Liver (tissue), 9 donors: ENCODE results near the gene BRWD1. TPM values are rescaled to one million over a fixed set of nuclear protein-coding genes. Genes with fewer than 3 reads are reported as not detected.

Source experiments
- DNase-seq: peaks from one replicate; pipeline ENCODE4 v3.0.0-alpha.2; 2017; ENCODE audit warnings: low spot score
- H3K27ac ChIP-seq, 2 donors: one replicate each; pipeline ENCODE4 v1.7.0; 2013; ENCODE audit warnings: inconsistent platforms in 2 of 2, low read length in 2 of 2, control low read depth in 1 of 2, low read depth in 1 of 2, mild to moderate bottlenecking in 1 of 2
- H3K27me3 ChIP-seq, 4 donors: one replicate each; pipeline versions ENCODE4 v1.6.1 to v1.7.0; 2013; ENCODE audit warnings: low read length in 3 of 4, inconsistent platforms in 1 of 4, mild to moderate bottlenecking in 1 of 4, moderate library complexity in 1 of 4; ENCODE audit not compliant: control insufficient read depth in 4 of 4, insufficient read depth in 4 of 4
- H3K36me3 ChIP-seq, 4 donors: one replicate each; pipeline versions ENCODE4 v1.6.1 to v1.7.0; 2013; ENCODE audit warnings: low read length in 3 of 4, mild to moderate bottlenecking in 3 of 4, low read depth in 1 of 4, moderate library complexity in 1 of 4; ENCODE audit not compliant: control insufficient read depth in 4 of 4, insufficient read depth in 3 of 4
- H3K4me1 ChIP-seq, 4 donors: one replicate each; pipeline versions ENCODE4 v1.6.1 to v1.7.0; 2013; ENCODE audit warnings: low read length in 3 of 4, mild to moderate bottlenecking in 3 of 4, moderate library complexity in 1 of 4; ENCODE audit not compliant: control insufficient read depth in 4 of 4, insufficient read depth in 4 of 4
- H3K4me3 ChIP-seq, 3 donors: one replicate each; pipeline versions ENCODE4 v1.6.1 to v1.7.0; 2013; ENCODE audit warnings: low read length in 3 of 3, control low read depth in 1 of 3, low read depth in 1 of 3, mild to moderate bottlenecking in 1 of 3
- H3K9ac ChIP-seq, 2 donors: one replicate each; pipeline ENCODE4 v1.7.0; 2013; ENCODE audit warnings: low read length in 2 of 2, mild to moderate bottlenecking in 2 of 2, moderate library complexity in 2 of 2, control low read depth in 1 of 2, low read depth in 1 of 2
- H3K9me3 ChIP-seq, 4 donors: one replicate each; pipeline versions ENCODE4 v1.6.1 to v1.7.0; 2013; ENCODE audit warnings: low read length in 3 of 4; ENCODE audit not compliant: control insufficient read depth in 4 of 4
- ATF3 ChIP-seq: IDR thresholded peaks from 2 replicates; pipeline ENCODE4 v1.6.1; 2016; ENCODE audit warnings: antibody characterized with exemption
- EGR1 ChIP-seq, 2 donors: IDR thresholded peaks; 2 replicates each; pipeline ENCODE4 v1.6.1; 2016 to 2018; ENCODE audit warnings: antibody characterized with exemption in 2 of 2, low read depth in 2 of 2
- FOXA1 ChIP-seq: IDR thresholded peaks from 2 replicates; pipeline ENCODE4 v1.6.1; 2016; ENCODE audit warnings: antibody characterized with exemption
- FOXA2 ChIP-seq: IDR thresholded peaks from 2 replicates; pipeline ENCODE4 v1.6.1; 2016; ENCODE audit warnings: antibody characterized with exemption
- HNF4A ChIP-seq, 2 donors: conservative IDR thresholded peaks; 2 replicates each; pipeline ENCODE4 v1.6.1; 2016; ENCODE audit warnings: antibody characterized with exemption in 2 of 2, mild to moderate bottlenecking in 2 of 2
- HNF4G ChIP-seq: IDR thresholded peaks from 2 replicates; pipeline ENCODE4 v1.6.1; 2016; ENCODE audit warnings: antibody characterized with exemption
- JUND ChIP-seq, 2 donors: IDR thresholded peaks; 2 replicates each; pipeline ENCODE4 v1.6.1; 2016; ENCODE audit warnings: antibody characterized with exemption in 2 of 2
- RAD21 ChIP-seq, 2 donors: IDR thresholded peaks; 2 replicates each; pipeline ENCODE4 v1.6.1; 2016; ENCODE audit warnings: antibody characterized with exemption in 2 of 2, mild to moderate bottlenecking in 2 of 2
- REST ChIP-seq: IDR thresholded peaks from 2 replicates; pipeline ENCODE4 v1.6.1; 2016; ENCODE audit warnings: antibody characterized with exemption, mild to moderate bottlenecking
- SP1 ChIP-seq: IDR thresholded peaks from 2 replicates; pipeline ENCODE4 v1.6.1; 2018; ENCODE audit warnings: antibody characterized with exemption, mild to moderate bottlenecking
- TAF1 ChIP-seq: conservative IDR thresholded peaks from 2 replicates; pipeline ENCODE4 v1.6.1; 2016; ENCODE audit warnings: antibody characterized with exemption, mild to moderate bottlenecking
- WGBS: extraction: QIAGEN DNeasy Blood & Tissue Kit; methylation state at CpG from one replicate; pipeline ENCODE4 v1.1.7; 2013; 5-methylcytosine and 5-hydroxymethylcytosine counted together
- polyA plus RNA-seq, 2 donors: library from polyadenylated mRNA; stranded (reverse) in 1 of 2; unstranded in 1 of 2; fragments of 200-250 nt in 1 of 2; fragments of >200 nt in 1 of 2; fragmentation: Nextera tagmentation in 1 of 2; extraction: Ambion mirVana in 1 of 2; gene quantifications; one replicate each; pipeline versions ENCODE4 v1.2.1 to v1.2.3, GENCODE V29; 2013 to 2015
- total RNA-seq, 2 donors: library from RNA; depleted of rRNA; stranded (reverse); fragments of >200 nt; gene quantifications; one replicate each; pipeline ENCODE4 v1.2.3, GENCODE V29; 2014
- TF ChIP-seq, protein P1 (sequence below): IDR thresholded peaks from 2 replicates; pipeline ENCODE4 v1.6.1; 2016; ENCODE audit warnings: antibody characterized with exemption
- TF ChIP-seq, protein P2 (sequence below): IDR thresholded peaks from 2 replicates; pipeline ENCODE4 v1.6.1; 2016; ENCODE audit warnings: antibody characterized with exemption
- TF ChIP-seq, protein P3 (sequence below): fragments of 150-350 bp; IDR thresholded peaks from 2 replicates; pipeline ENCODE4 v1.5.1; 2017; ENCODE audit warnings: improper control_type of control experiment, low read depth, low read length; ENCODE audit not compliant: missing input control
- donor health status: healthy.
- donor health status: healthy.
- donor health status: healthy.
- donor health status: healthy.
- donor health status: healthy.

BRWD1 gene
- total and polyA plus RNA-seq, 4 donors, result 5.2 to 56.6 (median 20.9) TPM

DNA sequence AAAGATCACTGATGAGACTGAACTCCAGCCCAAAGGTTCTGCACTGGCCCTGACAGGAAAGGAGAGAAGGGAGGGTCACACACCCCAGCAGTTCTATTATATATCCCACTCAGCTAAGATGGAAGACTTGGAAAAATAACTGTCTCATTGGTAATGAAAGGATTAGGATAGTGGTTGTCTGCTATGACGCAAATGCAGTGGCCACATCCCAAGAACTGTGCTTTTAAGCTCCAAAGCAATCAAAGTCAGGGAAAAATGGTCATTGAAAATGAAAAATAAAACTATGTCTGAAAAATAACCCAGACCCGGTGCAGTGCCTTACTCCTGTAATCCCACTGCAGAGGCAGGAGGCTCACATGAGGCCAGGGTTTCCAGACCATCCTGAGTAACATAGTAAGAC is 161.2 kb downstream of the BRWD1 start (continued):
- TF ChIP-seq HNF4A (conservative IDR thresholded peaks at IDR 0.05) (no peak), FOXA1 (no peak), HNF4G (no peak)

- Histone ChIP-seq H3K27me3 (no peaks in the 10 kb centered on the region), H3K9ac (no peak overlapping the region), H3K36me3 (no peaks in the 10 kb centered on the region), H3K9me3 (no peaks in the 10 kb centered on the region), H3K4me1 (no peaks in the 10 kb centered on the region), H3K27ac (no peak overlapping the region), H3K4me3 (no peak overlapping the region)
- TF ChIP-seq SP1 (no peak), ATF3 (no peak), FOXA2 (no peak), RAD21 (IDR thresholded peaks at IDR 0.05) (no peak), EGR1 (IDR thresholded peaks at IDR 0.05; ENCODE audit: low read depth in 2 of 2) (no peak), REST (no peak), FOXA1 (no peak), JUND (IDR thresholded peaks at IDR 0.05) (no peak), HNF4G (no peak)
- TF ChIP-seq, protein P1, sequence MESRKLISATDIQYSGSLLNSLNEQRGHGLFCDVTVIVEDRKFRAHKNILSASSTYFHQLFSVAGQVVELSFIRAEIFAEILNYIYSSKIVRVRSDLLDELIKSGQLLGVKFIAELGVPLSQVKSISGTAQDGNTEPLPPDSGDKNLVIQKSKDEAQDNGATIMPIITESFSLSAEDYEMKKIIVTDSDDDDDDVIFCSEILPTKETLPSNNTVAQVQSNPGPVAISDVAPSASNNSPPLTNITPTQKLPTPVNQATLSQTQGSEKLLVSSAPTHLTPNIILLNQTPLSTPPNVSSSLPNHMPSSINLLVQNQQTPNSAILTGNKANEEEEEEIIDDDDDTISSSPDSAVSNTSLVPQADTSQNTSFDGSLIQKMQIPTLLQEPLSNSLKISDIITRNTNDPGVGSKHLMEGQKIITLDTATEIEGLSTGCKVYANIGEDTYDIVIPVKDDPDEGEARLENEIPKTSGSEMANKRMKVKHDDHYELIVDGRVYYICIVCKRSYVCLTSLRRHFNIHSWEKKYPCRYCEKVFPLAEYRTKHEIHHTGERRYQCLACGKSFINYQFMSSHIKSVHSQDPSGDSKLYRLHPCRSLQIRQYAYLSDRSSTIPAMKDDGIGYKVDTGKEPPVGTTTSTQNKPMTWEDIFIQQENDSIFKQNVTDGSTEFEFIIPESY, result no peak
- TF ChIP-seq, protein P2, sequence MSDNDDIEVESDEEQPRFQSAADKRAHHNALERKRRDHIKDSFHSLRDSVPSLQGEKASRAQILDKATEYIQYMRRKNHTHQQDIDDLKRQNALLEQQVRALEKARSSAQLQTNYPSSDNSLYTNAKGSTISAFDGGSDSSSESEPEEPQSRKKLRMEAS, result no peak
- TF ChIP-seq, protein P3, sequence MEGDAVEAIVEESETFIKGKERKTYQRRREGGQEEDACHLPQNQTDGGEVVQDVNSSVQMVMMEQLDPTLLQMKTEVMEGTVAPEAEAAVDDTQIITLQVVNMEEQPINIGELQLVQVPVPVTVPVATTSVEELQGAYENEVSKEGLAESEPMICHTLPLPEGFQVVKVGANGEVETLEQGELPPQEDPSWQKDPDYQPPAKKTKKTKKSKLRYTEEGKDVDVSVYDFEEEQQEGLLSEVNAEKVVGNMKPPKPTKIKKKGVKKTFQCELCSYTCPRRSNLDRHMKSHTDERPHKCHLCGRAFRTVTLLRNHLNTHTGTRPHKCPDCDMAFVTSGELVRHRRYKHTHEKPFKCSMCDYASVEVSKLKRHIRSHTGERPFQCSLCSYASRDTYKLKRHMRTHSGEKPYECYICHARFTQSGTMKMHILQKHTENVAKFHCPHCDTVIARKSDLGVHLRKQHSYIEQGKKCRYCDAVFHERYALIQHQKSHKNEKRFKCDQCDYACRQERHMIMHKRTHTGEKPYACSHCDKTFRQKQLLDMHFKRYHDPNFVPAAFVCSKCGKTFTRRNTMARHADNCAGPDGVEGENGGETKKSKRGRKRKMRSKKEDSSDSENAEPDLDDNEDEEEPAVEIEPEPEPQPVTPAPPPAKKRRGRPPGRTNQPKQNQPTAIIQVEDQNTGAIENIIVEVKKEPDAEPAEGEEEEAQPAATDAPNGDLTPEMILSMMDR, result no peak
- no peak for DNase-seq
These were observed 162.6 kb downstream of the BRWD1 start for GRCh38 chr21:39150877-39151276.

DNA sequence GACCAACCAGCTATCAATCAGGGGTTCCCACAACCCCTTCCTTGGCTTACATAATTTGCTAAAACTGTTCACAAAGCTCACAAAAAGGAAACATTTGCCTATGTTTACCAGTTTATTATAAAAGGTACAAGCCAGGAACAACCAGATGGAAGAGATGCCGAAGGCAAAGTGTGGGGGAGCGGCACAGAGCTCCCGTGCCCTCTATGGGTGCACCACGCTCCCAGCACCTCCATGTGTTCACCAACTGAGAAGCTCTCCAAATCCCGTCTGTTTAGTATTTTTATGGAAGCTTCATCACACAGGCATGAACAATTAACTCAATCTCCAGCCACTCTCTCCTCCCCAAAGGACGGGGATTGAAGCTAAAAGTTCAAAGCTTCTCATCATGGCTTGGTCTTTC is 163.1 kb downstream of the BRWD1 start:
- no peak for DNase-seq
- Histone ChIP-seq H3K4me1 (no peaks in the 10 kb centered on the region), H3K4me3 (no peak overlapping the region), H3K36me3 (no peaks in the 10 kb centered on the region), H3K9ac (no peak overlapping the region), H3K27ac (no peak overlapping the region), H3K27me3 (no peaks in the 10 kb centered on the region), H3K9me3 (no peaks in the 10 kb centered on the region)
- TF ChIP-seq FOXA2 (no peak), JUND (IDR thresholded peaks at IDR 0.05) (no peak), FOXA1 (no peak), SP1 (no peak), REST (no peak), TAF1 (no peak), HNF4A (conservative IDR thresholded peaks at IDR 0.05) (no peak)
- TF ChIP-seq, protein P3, result no peak
- 95% methylated on average over 6 of the region's 6 CpGs for WGBS
